ENCODE measurements around the gene APOO.

APOO gene

GRCh38 chrX:23813808-23814207, 93.9 kb downstream of the APOO start:
- no peaks in the 10 kb centered on the region for H3K27me3 ChIP-seq (replicated peaks; ENCODE audit: control insufficient read depth, insufficient read depth, low read length)
- no peak for TF ChIP-seq CTCF (IDR thresholded peaks at IDR 0.05; ENCODE audit: insufficient read depth, low read length, poor library complexity, severe bottlenecking)
- H3K36me3 ChIP-seq (ENCODE audit: control insufficient read depth, insufficient read depth, low read length) = no peaks in the 10 kb centered on the region
- no peak overlapping the region for H3K4me3 ChIP-seq (replicated peaks; ENCODE audit: low read depth, low read length)
- DNase-seq (ENCODE audit: extremely low read depth, insufficient read length) = no peak

GRCh38 chrX:23811656-23812055, 96.1 kb downstream of the APOO start:
- DNase-seq (ENCODE audit: extremely low read depth, insufficient read length) = no peak
- Histone ChIP-seq H3K27me3 (replicated peaks; ENCODE audit: control insufficient read depth, insufficient read depth, low read length) (no peaks in the 10 kb centered on the region), H3K36me3 (ENCODE audit: control insufficient read depth, insufficient read depth, low read length) (no peaks in the 10 kb centered on the region), H3K4me3 (replicated peaks; ENCODE audit: low read depth, low read length) (no peak overlapping the region)
- no peak for TF ChIP-seq CTCF (IDR thresholded peaks at IDR 0.05; ENCODE audit: insufficient read depth, low read length, poor library complexity, severe bottlenecking)

- no peak for TF ChIP-seq CTCF (IDR thresholded peaks at IDR 0.05; ENCODE audit: insufficient read depth, low read length, poor library complexity, severe bottlenecking)
- no peak for DNase-seq (ENCODE audit: extremely low read depth, insufficient read length)
- no peaks in the 10 kb centered on the region for H3K36me3 ChIP-seq (ENCODE audit: control insufficient read depth, insufficient read depth, low read length)
- H3K4me3 ChIP-seq (replicated peaks; ENCODE audit: low read depth, low read length) = no peak overlapping the region
- no peaks in the 10 kb centered on the region for H3K27me3 ChIP-seq (replicated peaks; ENCODE audit: control insufficient read depth, insufficient read depth, low read length)
Measured at GRCh38 chrX:23811108-23811651, 96.6 kb downstream of the APOO start.

GRCh38 chrX:23810279-23810678, 97.5 kb downstream of the APOO start:
- no peaks in the 10 kb centered on the region for H3K27me3 ChIP-seq (replicated peaks; ENCODE audit: control insufficient read depth, insufficient read depth, low read length)
- no peak for TF ChIP-seq CTCF (IDR thresholded peaks at IDR 0.05; ENCODE audit: insufficient read depth, low read length, poor library complexity, severe bottlenecking)
- no peak for DNase-seq (ENCODE audit: extremely low read depth, insufficient read length)
- no peaks in the 10 kb centered on the region for H3K36me3 ChIP-seq (ENCODE audit: control insufficient read depth, insufficient read depth, low read length)
- no peak overlapping the region for H3K4me3 ChIP-seq (replicated peaks; ENCODE audit: low read depth, low read length)

- TF ChIP-seq CTCF (IDR thresholded peaks at IDR 0.05; ENCODE audit: insufficient read depth, low read length, poor library complexity, severe bottlenecking) = no peak
- Histone ChIP-seq H3K36me3 (ENCODE audit: control insufficient read depth, insufficient read depth, low read length) (no peaks in the 10 kb centered on the region), H3K4me3 (replicated peaks; ENCODE audit: low read depth, low read length) (no peak overlapping the region), H3K27me3 (replicated peaks; ENCODE audit: control insufficient read depth, insufficient read depth, low read length) (no peaks in the 10 kb centered on the region)
- DNase-seq (ENCODE audit: extremely low read depth, insufficient read length) = no peak
Measured at GRCh38 chrX:23805389-23805788, 102.3 kb downstream of the APOO start.

GRCh38 chrX:23804578-23804977, 103.2 kb downstream of the APOO start:
- DNase-seq (ENCODE audit: extremely low read depth, insufficient read length) = no peak
- Histone ChIP-seq H3K27me3 (replicated peaks; ENCODE audit: control insufficient read depth, insufficient read depth, low read length) (no peaks in the 10 kb centered on the region), H3K4me3 (replicated peaks; ENCODE audit: low read depth, low read length) (no peak overlapping the region), H3K36me3 (ENCODE audit: control insufficient read depth, insufficient read depth, low read length) (no peaks in the 10 kb centered on the region)
- no peak for TF ChIP-seq CTCF (IDR thresholded peaks at IDR 0.05; ENCODE audit: insufficient read depth, low read length, poor library complexity, severe bottlenecking)
